Peyer's patch (tissue), 4 donors: ENCODE measurements around the gene EXTL1. TPM values are rescaled to one million over a fixed set of nuclear protein-coding genes. Genes with fewer than 3 reads are reported as not detected.

Source experiments
- DNase-seq, 3 donors: peaks; one replicate each; pipeline ENCODE4 v3.0.0-alpha.2; 2017 to 2019
- H3K27ac ChIP-seq, 4 donors: fragments of 200-600 bp; sonication (generic); one replicate each; pipeline ENCODE4 v1.5.1; 2016 to 2019
- H3K27me3 ChIP-seq, 2 donors: fragments of 200-600 bp; sonication (generic); one replicate each; pipeline ENCODE4 v1.5.1; 2019
- H3K36me3 ChIP-seq, 3 donors: fragments of 200-600 bp; sonication (generic); one replicate each; pipeline ENCODE4 v1.5.1; 2016 to 2019
- H3K4me1 ChIP-seq, 4 donors: fragments of 200-600 bp; sonication (generic); one replicate each; pipeline ENCODE4 v1.5.1; 2016 to 2019
- H3K4me3 ChIP-seq, 4 donors: fragments of 200-600 bp; sonication (generic); 1 replicate in 3 of 4; 2 replicates in 1 of 4; pipeline ENCODE4 v1.5.1; 2016 to 2019; ENCODE audit warnings: mild to moderate bottlenecking in 1 of 4
- H3K9me3 ChIP-seq, 4 donors: fragments of 200-600 bp; sonication (generic); one replicate each; pipeline ENCODE4 v1.5.1; 2016 to 2019; ENCODE audit warnings: mild to moderate bottlenecking in 1 of 4
- POLR2A ChIP-seq, 2 donors: fragments of 450-650 bp; IDR thresholded peaks; one replicate each; pipeline ENCODE4 v1.5.1; 2017; ENCODE audit warnings: antibody characterized with exemption in 2 of 2, mild to moderate bottlenecking in 2 of 2, moderate library complexity in 2 of 2
- total RNA-seq, 4 donors: library from RNA; depleted of rRNA; stranded (reverse); fragments of >200 nt; gene quantifications; one replicate each; pipeline ENCODE4 v1.1.0, GENCODE V29; 2016
- TF ChIP-seq, protein P1 (sequence below), 6 experiments: fragments of 450-650 bp in 4 of 6; fragments of 200-600 bp in 2 of 6; sonication (generic) in 1 of 6; IDR thresholded peaks; one replicate each; pipeline ENCODE4 v1.5.1; 2017 to 2019; ENCODE audit warnings: antibody characterized with exemption in 6 of 6, mild to moderate bottlenecking in 3 of 6, moderate library complexity in 1 of 6

The EXTL1 gene
- total RNA-seq, 4 donors from 2014 or later: not detected

- Histone ChIP-seq H3K36me3 (peaks cover 0 to 47% (median 0%) of the 10 kb centered on the region in 3 donors), H3K9me3 (no peaks in the 10 kb centered on the region), H3K27me3 (no peaks in the 10 kb centered on the region), H3K4me1 (peaks cover 0 to 3% (median 0%) of the 10 kb centered on the region in 4 donors), H3K27ac (peak overlapping the region in 3 of 4 donors; percentile 18 to 44 (median 28)), H3K4me3 (peak overlapping the region; percentile 13 to 29 (median 28))
- no peak for DNase-seq
- TF ChIP-seq, protein P1, sequence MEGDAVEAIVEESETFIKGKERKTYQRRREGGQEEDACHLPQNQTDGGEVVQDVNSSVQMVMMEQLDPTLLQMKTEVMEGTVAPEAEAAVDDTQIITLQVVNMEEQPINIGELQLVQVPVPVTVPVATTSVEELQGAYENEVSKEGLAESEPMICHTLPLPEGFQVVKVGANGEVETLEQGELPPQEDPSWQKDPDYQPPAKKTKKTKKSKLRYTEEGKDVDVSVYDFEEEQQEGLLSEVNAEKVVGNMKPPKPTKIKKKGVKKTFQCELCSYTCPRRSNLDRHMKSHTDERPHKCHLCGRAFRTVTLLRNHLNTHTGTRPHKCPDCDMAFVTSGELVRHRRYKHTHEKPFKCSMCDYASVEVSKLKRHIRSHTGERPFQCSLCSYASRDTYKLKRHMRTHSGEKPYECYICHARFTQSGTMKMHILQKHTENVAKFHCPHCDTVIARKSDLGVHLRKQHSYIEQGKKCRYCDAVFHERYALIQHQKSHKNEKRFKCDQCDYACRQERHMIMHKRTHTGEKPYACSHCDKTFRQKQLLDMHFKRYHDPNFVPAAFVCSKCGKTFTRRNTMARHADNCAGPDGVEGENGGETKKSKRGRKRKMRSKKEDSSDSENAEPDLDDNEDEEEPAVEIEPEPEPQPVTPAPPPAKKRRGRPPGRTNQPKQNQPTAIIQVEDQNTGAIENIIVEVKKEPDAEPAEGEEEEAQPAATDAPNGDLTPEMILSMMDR (IDR thresholded peaks at IDR 0.05): no peak
- TF ChIP-seq POLR2A (IDR thresholded peaks at IDR 0.05): no peak
Observed at GRCh38 chr1:25990251-25990650, 31.3 kb upstream of the EXTL1 start.

- H3K27me3 ChIP-seq: no peaks in the 10 kb centered on the region
- peaks cover 0 to 3% (median 0%) of the 10 kb centered on the region in 4 donors for H3K4me1 ChIP-seq
- peaks cover 0 to 43% (median 0%) of the 10 kb centered on the region in 3 donors for H3K36me3 ChIP-seq
- peak in 2 of 3 donors; percentile 20 to 52 for DNase-seq
- H3K9me3 ChIP-seq: no peaks in the 10 kb centered on the region
- peak overlapping the region; percentile 13 to 29 (median 28) for H3K4me3 ChIP-seq
- peak overlapping the region in 3 of 4 donors; percentile 18 to 44 (median 28) for H3K27ac ChIP-seq
- TF ChIP-seq POLR2A (IDR thresholded peaks at IDR 0.05): no peak
- TF ChIP-seq, protein P1 (IDR thresholded peaks at IDR 0.05): no peak
Observed at GRCh38 chr1:25990702-25991395, 30.7 kb upstream of the EXTL1 start.

- H3K27ac ChIP-seq: no peak overlapping the region
- H3K36me3 ChIP-seq: peaks cover 0 to 32% (median 0%) of the 10 kb centered on the region in 3 donors
- no peaks in the 10 kb centered on the region for H3K9me3 ChIP-seq
- H3K4me1 ChIP-seq: peaks cover 2 to 14% (median 5%) of the 10 kb centered on the region in 4 donors
- no peak for DNase-seq
- H3K27me3 ChIP-seq: no peaks in the 10 kb centered on the region
- no peak overlapping the region for H3K4me3 ChIP-seq
- TF ChIP-seq, protein P1 (IDR thresholded peaks at IDR 0.05): no peak
- no peak for TF ChIP-seq POLR2A (IDR thresholded peaks at IDR 0.05)
Observed at GRCh38 chr1:25991937-25992688, 29.5 kb upstream of the EXTL1 start.

GRCh38 chr1:25992689-25993171 lies 28.8 kb upstream of the EXTL1 start:
- H3K36me3 ChIP-seq: peaks cover 0 to 26% (median 0%) of the 10 kb centered on the region in 3 donors
- no peak overlapping the region for H3K27ac ChIP-seq
- H3K4me1 ChIP-seq: peaks cover 2 to 17% (median 7%) of the 10 kb centered on the region in 4 donors
- no peak for DNase-seq
- H3K27me3 ChIP-seq: no peaks in the 10 kb centered on the region
- no peak overlapping the region for H3K4me3 ChIP-seq
- no peaks in the 10 kb centered on the region for H3K9me3 ChIP-seq
- TF ChIP-seq POLR2A (IDR thresholded peaks at IDR 0.05): no peak
- TF ChIP-seq, protein P1 (IDR thresholded peaks at IDR 0.05): no peak

GRCh38 chr1:25993197-25993951 lies 28.2 kb upstream of the EXTL1 start:
- no peak overlapping the region for H3K4me3 ChIP-seq
- H3K4me1 ChIP-seq: peaks cover 2 to 18% (median 7%) of the 10 kb centered on the region in 4 donors
- H3K27ac ChIP-seq: no peak overlapping the region
- peaks cover 0 to 21% (median 0%) of the 10 kb centered on the region in 3 donors for H3K36me3 ChIP-seq
- no peak for TF ChIP-seq POLR2A (IDR thresholded peaks at IDR 0.05)
- TF ChIP-seq, protein P1 (IDR thresholded peaks at IDR 0.05): no peak
- no peaks in the 10 kb centered on the region for H3K27me3 ChIP-seq
- DNase-seq: no peak
- no peaks in the 10 kb centered on the region for H3K9me3 ChIP-seq
